ENCODE results near the gene GIMAP8.

Gene GIMAP8

GRCh38 chr7:150450491-150451001 is at the start of gene GIMAP8:
Gene GIMAP8, plus strand, starts transcription at chr7:150450630. Its CDS starts 16,069 bp downstream, at chr7:150466699.
- DNase-seq, result no peak

GRCh38 chr7:150400788-150401423 is 49.5 kb upstream of the GIMAP8 start:
- DNase-seq, result no peak

DNA sequence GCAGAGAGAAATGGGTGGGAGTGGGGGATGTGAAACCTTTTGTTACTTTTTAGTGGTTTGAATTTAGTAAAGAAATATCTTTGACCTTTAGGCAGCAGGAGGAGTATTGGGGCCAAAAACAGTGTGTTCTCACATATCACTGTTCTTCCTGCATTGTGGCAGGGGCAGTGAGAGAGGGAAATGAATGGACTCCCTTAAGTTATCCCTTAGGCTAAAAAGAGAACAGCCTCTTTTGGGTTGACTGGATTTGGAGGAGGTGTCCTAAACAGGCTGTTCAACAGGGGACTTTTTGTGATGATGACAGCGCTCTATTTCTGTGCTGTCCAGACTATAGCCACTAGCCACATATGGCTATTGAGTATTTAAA is 49.0 kb upstream of the GIMAP8 start:
- DNase-seq, result no peak

- DNase-seq, result no peak
Observed at GRCh38 chr7:150401861-150402631, 48.4 kb upstream of the GIMAP8 start.

DNA sequence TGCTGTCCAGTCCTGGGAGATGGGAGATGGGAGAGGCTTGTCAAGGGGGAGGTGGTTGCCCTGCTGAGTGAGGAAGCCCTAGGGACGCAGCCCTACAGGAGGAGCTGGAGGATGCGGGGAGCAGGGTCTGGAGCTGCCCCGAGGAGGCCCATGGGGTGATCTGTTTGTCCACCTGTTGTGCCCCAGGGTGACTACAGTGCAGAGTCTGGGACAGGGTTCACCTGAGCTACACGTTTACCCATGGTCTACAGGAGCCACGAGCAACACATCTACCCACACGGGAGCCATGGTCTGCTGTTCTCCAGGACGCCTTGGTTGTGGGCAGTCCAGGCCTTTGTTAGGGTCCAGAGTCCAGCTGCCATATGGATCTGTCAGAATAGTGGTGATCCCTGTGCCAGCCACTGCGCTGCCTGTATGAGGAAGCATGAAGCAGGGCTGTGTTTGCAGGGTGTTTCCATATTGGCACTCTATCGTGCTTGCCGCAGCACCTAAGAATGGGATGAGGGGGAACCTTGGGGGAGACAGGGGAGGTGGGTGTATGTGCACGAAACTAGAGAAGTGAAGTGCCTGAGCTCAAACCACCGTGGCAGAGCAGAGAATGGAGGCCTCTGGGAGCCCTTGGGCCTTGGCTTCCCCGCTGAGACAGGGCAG is 47.6 kb upstream of the GIMAP8 start:
- DNase-seq, result no peak

DNA sequence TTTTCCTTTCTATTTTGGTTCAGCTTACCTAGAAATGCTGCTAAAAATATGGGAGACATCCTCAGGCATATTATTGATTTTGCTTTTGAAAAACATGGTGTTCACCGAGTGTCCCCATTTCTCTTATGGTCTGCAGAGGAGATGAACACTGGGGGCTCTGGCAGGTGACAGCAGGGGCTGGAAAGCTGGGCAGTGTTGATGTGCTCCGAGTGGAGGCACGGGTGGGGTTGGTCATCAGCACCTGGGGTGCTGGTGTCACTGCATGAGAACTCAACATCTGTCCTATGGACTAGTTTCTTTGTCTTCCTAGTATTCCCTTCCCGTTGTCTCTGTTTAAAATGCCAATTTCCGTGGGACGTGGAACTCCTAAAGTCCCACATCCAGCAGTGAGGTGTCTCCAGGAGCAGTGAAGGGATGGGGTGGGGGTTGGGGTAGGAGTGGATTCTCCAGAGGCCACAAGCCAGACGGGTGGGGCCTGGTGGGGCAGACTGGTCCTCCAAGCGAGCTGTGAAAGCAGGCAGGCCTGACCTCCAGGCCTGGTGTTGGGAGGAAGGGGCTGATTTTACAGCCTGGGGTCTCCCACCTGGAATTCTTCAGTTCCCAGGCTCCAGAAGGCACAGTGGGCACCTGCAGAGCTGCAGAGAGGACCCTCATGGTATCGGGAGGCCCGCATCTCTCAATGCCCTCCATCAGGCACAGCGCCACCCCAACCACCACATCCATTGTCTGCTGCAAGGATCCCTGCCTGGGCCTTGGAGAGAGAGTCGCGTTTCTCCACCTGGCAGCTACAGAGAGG is 46.9 kb upstream of the GIMAP8 start:
- no peak for DNase-seq

- no peak for DNase-seq
Observed at GRCh38 chr7:150404172-150404804, 46.1 kb upstream of the GIMAP8 start.

GRCh38 chr7:150404805-150405583 is 45.4 kb upstream of the GIMAP8 start:
- DNase-seq, result peak; percentile 44

GRCh38 chr7:150405584-150406311 is 44.7 kb upstream of the GIMAP8 start:
- DNase-seq, result no peak

- DNase-seq, result no peak
Observed at GRCh38 chr7:150406312-150406566, 44.2 kb upstream of the GIMAP8 start.

- DNase-seq, result no peak
Observed at GRCh38 chr7:150406567-150407421, 43.6 kb upstream of the GIMAP8 start.

GRCh38 chr7:150407588-150408392 is 42.6 kb upstream of the GIMAP8 start:
- DNase-seq, result no peak

DNA sequence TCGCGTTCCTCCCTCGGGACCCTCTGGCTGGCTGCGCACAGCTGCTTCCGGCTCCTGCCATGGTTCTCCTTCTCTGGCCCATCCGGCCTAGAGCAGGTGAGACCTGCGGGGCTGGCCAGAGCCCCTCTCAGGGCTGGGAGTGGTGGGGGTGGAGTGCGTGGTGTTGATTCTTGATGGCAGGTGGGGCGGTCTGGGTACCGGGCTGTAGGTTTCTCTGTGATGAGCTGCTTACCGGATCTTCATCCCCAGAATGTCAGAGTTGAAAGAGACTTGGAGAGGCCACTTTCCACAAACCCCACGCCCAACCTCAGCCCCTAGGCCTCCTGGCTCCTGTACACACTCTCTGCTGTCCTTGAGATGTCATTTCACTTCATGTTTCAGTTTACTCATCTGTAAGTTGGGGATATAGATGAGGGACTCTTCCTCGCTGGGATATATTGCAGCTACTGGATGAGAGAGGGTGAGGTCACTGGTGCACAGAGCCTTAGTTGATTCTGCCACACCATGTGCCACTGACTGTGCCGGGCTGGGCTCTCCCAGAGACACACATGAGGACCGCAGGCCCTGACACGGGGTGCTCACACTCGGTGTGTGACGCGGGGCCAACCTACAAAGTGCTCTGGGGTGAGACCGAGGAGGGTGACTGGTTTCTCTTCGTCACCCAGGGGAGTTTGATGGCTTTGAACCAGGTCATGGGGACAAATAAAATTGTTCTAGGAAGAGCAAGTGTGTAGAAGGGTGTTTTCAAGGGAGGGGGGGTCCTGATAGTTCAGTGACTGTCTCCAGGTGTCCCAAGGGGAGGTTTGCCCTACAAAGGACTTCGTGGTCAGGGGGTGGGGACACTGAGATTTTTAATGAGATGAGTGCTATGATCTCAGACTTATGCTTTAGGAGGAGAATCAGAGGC is 41.8 kb upstream of the GIMAP8 start:
- no peak for DNase-seq

- DNase-seq, result no peak
Observed at GRCh38 chr7:150409300-150410030, 41.0 kb upstream of the GIMAP8 start.

- no peak for DNase-seq
Observed at GRCh38 chr7:150410131-150410530, 40.3 kb upstream of the GIMAP8 start.

DNA sequence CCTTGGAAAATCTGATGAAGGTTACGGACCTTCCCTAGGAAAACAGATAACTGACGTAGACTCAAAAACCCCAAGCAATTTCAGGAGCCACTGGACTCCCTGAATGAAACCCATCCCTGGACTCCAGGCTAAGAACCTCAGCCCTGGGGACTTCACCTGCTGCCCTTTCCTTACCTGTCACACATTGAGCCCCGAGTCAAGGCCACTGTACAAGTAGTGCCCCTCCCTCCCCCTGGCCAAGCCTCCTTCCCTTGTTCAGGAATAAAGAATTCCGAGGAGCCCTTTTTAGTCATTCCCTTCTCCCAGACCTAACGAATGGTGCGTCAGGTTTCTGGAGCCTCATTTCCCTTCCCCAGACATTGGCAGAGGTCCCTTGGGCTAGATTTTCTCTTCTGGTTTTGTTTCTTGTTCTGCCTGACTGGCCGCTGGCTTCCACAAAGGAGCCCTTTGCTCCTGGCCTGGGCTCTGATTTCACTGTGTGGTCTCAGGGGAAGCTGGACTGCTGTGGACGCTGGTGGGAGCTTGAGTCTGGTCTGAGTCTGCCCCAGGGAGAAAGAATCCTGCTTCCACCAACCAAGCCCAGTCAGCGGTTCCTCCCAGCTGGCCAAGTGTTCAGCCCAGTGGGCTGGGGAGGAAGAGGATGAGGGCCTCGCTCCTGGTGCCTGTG is 39.6 kb upstream of the GIMAP8 start:
- DNase-seq, result no peak

DNA sequence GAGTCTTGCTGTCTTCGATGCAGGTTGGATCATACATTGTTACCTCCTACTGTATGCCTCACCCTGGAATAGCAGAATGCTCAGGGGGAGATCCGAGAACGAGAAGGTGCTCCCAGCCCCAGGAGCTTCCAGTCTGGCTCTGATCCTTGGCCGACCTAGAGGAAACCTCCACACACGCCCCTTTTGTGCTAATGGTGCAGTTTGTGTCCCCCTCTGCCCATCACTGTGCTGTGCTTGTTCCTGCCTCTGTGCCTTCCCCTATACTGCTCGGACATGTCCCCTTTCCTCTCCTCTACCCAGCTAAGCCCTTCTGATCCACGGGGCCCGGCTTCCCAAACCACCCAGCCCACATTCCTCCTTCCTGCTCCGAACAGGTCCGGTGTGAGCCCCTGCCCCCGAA is 38.8 kb upstream of the GIMAP8 start:
- DNase-seq, result no peak

Data from cortex of kidney (tissue), 1 donor.